Kidney (tissue), 14 donors: Measurements from ENCODE around the gene HBS1L. TPM values are rescaled to one million over a fixed set of nuclear protein-coding genes. Genes with fewer than 3 reads are reported as not detected.

Experiments
- DNase-seq, 5 donors: peaks; one replicate each; pipeline ENCODE4 v3.0.0-alpha.2; 2013 to 2020
- FAIRE-seq: peaks from 2 replicates; lab custom pipeline; 2012; peaks lifted over from hg19 to GRCh38; lab: Jason Lieb, UNC
- H3K27ac ChIP-seq, 2 donors: one replicate each; pipeline ENCODE4 v1.7.0; 2013; ENCODE audit warnings: low read depth in 2 of 2, low read length in 2 of 2, inconsistent platforms in 1 of 2
- H3K27me3 ChIP-seq: one replicate; pipeline ENCODE4 v1.7.1; 2013; ENCODE audit warnings: low read length, inconsistent platforms; ENCODE audit not compliant: control insufficient read depth, insufficient read depth
- H3K36me3 ChIP-seq, 3 donors: one replicate each; pipeline versions ENCODE4 v1.7.0 to v1.7.1; 2013; ENCODE audit warnings: low read length in 3 of 3, control low read depth in 1 of 3, inconsistent platforms in 1 of 3; ENCODE audit not compliant: insufficient read depth in 3 of 3, control insufficient read depth in 2 of 3
- H3K4me1 ChIP-seq, 3 donors: one replicate each; pipeline versions ENCODE4 v1.7.0 to v1.7.1; 2013; ENCODE audit warnings: low read length in 3 of 3, inconsistent platforms in 1 of 3, low read depth in 1 of 3; ENCODE audit not compliant: control insufficient read depth in 2 of 3, insufficient read depth in 2 of 3
- H3K4me3 ChIP-seq, 3 donors: one replicate each; pipeline versions ENCODE4 v1.7.0 to v1.8.1; 2013; ENCODE audit warnings: low read length in 3 of 3, control low read depth in 1 of 3, inconsistent platforms in 1 of 3
- H3K9ac ChIP-seq, 3 donors: one replicate each; pipeline versions ENCODE4 v1.7.0 to v1.7.1; 2013; ENCODE audit warnings: low read length in 3 of 3, control low read depth in 1 of 3, inconsistent platforms in 1 of 3
- H3K9me3 ChIP-seq, 3 donors: one replicate each; pipeline versions ENCODE4 v1.7.0 to v1.7.1; 2013; ENCODE audit warnings: low read length in 3 of 3, control low read depth in 1 of 3, inconsistent platforms in 1 of 3; ENCODE audit not compliant: control insufficient read depth in 2 of 3, insufficient read depth in 1 of 3
- intact Hi-C: fragments of 100-400 bp; cut with DNase I; formaldehyde crosslinking; loops from one replicate; pipeline ENCODE4 v1.11.1; 2022
- polyA plus RNA-seq: library from polyadenylated mRNA; stranded (reverse); fragments of 350-450 nt; fragmentation: Illumina TruSeq; extraction: RNeasy Lipid Tissue Mini Kit (QIAGEN cat#74804); gene quantifications from one replicate; pipeline ENCODE4 v1.2.3, GENCODE V29; 2014; ENCODE audit warnings: low read depth, low replicate concordance; ENCODE audit not compliant: insufficient read depth
- total RNA-seq: library from RNA; stranded (reverse); fragmentation: NEBNext Ultra II Directional; extraction: Animal tissue kit (Norgen Biotek cat#: 25700); gene quantifications from one replicate; pipeline ENCODE4 v1.2.1, GENCODE V29; 2021
- TF ChIP-seq, protein P1 (sequence below): IDR thresholded peaks from 3 replicates; pipeline ENCODE4 v1.5.1; 2012; ENCODE audit warnings: mild to moderate bottlenecking, moderate library complexity, borderline replicate concordance; ENCODE audit not compliant: insufficient read depth; ENCODE audit errors: extremely low read depth
- donor health status: control.
- donor health status: control.
- donor health status: control.
- donor health status: control.
- donor health status: control.
- donor health status: DM: yes; HTN: yes; CAD: no.
- donor health status: Normal renal cell carcinoma (clear cell type).

HBS1L gene
- total and polyA plus RNA-seq, 2 donors from 2014 or later = 21.0 to 59.1 TPM

DNA sequence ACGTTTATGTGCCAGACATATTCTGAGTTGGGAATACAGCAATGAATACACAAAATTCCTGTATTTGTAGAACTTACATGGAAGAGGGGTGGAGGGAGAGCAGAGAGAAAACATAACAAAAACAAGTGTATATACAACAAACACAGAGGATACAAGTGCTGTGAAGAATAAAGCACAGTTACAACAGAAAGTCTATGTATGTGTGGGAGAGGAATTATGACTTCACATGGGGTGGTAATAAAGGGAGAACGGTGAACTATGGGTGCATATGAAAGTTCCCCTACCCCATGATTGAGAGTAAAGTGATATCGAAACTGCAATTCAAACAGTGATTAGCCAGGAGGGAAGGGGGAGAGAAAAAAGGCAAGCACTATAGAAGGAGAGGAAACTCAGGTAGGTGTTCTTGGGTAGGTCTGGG, 24.6 kb downstream of the HBS1L start:
- no peak for FAIRE-seq
- intact Hi-C loops = no loop called here
- H3K4me1 ChIP-seq = peaks cover 0 to 2% (median 0%) of the 10 kb centered on the region in 3 donors
- no peak overlapping the region for H3K9ac ChIP-seq
- DNase-seq = no peak
- H3K27ac ChIP-seq = no peak overlapping the region
- no peak overlapping the region for H3K4me3 ChIP-seq
- H3K36me3 ChIP-seq = peaks cover 3 to 8% (median 6%) of the 10 kb centered on the region in 3 donors
- TF ChIP-seq, protein P1, sequence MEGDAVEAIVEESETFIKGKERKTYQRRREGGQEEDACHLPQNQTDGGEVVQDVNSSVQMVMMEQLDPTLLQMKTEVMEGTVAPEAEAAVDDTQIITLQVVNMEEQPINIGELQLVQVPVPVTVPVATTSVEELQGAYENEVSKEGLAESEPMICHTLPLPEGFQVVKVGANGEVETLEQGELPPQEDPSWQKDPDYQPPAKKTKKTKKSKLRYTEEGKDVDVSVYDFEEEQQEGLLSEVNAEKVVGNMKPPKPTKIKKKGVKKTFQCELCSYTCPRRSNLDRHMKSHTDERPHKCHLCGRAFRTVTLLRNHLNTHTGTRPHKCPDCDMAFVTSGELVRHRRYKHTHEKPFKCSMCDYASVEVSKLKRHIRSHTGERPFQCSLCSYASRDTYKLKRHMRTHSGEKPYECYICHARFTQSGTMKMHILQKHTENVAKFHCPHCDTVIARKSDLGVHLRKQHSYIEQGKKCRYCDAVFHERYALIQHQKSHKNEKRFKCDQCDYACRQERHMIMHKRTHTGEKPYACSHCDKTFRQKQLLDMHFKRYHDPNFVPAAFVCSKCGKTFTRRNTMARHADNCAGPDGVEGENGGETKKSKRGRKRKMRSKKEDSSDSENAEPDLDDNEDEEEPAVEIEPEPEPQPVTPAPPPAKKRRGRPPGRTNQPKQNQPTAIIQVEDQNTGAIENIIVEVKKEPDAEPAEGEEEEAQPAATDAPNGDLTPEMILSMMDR = no peak
- H3K9me3 ChIP-seq = no peaks in the 10 kb centered on the region
- H3K27me3 ChIP-seq = no peaks in the 10 kb centered on the region

DNA sequence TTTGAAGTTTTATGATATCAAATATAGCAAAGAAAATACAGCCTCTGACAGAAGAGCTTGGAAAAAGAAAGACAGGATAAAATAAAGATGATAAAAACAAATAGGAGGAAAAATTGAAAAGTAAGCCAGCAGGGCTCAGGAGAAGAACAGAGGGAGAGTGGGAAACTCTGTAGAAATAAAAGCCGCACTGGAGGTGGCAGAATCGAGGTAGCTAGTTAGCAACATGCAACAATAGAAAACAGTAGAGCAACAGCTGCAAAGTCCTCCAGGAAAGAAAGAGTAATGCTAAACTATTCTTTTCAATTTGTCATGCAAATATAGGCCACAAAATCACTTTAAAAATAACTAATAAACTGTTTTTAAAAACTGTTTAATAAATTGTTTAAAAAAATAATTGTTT, 28.8 kb downstream of the HBS1L start:
- no peaks in the 10 kb centered on the region for H3K27me3 ChIP-seq
- peaks cover 0 to 2% (median 0%) of the 10 kb centered on the region in 3 donors for H3K36me3 ChIP-seq
- FAIRE-seq (no peak), DNase-seq (no peak)
- intact Hi-C loops = no loop called here
- TF ChIP-seq, protein P1 = no peak
- no peaks in the 10 kb centered on the region for H3K4me1 ChIP-seq
- H3K27ac ChIP-seq = no peak overlapping the region
- no peak overlapping the region for H3K9ac ChIP-seq
- no peak overlapping the region for H3K4me3 ChIP-seq
- H3K9me3 ChIP-seq = no peaks in the 10 kb centered on the region

DNA sequence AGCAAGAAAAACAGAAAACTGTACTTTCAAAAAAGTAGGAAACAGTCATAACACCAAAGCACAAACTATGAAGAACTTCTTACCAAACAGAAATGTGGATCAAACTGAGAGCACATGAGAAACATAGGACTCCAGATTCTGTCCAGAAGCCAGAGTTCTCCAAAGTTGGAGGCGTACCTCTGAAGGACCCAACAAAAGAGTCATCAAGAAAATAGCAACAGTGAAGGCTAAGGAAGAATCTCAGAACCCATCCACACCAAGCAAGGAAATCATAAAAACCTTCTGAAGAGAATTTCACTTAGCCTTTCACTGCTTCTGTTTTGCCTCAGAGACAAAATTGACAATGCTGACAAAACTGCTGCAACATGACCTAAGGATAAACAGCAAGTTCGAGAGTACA, 29.4 kb downstream of the HBS1L start:
- FAIRE-seq = no peak
- no peak overlapping the region for H3K27ac ChIP-seq
- H3K27me3 ChIP-seq = no peaks in the 10 kb centered on the region
- intact Hi-C loops = no loop called here
- DNase-seq = no peak
- TF ChIP-seq, protein P1 = no peak
- no peaks in the 10 kb centered on the region for H3K9me3 ChIP-seq
- H3K4me3 ChIP-seq = no peak overlapping the region
- H3K9ac ChIP-seq = no peak overlapping the region
- no peaks in the 10 kb centered on the region for H3K36me3 ChIP-seq
- no peaks in the 10 kb centered on the region for H3K4me1 ChIP-seq
